Inflammatory macrophage treated with lipopolysaccharide for 4 hours (primary cell): Measurements from ENCODE around the gene FBRSL1.
A peak's percentile ranks its signal among the peaks of the same experiment; 100 is the strongest.

Experiments used
- DNase-seq: peaks from one replicate; pipeline ENCODE4 v3.0.0-alpha.2; 2020

Gene FBRSL1

DNA sequence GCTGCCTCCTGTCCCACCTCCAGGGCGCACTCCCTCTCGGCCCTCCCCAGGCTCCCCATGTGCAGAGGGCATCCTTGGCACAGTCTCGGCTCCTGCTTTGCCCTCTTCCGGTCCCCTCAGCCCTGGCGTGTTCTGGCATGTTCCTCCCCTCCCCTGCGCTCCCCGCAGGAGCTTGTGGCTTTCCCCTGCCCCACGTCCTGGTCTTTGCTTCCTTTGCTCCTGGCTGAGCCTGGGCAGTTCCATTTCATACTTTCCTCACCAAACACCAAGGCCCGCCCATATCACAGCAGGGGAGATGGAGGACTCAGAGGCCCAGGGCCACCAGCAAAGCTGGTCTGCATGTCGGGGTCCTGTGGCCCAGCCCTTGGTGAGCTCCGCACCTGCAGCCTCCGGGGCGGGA, 56.0 kb downstream of the FBRSL1 start:
- DNase-seq = no peak

DNA sequence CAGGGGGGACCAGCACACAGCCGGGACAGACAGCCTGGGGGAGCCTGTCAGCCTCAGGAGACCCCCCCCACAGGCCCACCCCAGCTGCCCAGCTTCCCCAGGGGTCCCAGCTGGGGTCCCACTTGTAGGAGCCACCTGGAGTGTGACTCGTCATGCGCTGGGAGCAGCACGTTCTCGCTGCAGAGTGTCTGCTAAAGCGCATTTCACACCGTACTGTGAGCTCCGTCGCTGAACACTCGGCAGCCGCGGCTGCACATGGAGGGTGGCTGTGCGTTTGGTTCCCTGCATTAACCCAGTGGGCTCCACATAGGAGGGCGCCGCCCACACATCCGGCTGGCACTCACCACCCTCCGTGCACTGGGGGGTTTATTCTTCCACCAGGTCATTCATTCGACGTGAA, 56.7 kb downstream of the FBRSL1 start:
- no peak for DNase-seq

DNA sequence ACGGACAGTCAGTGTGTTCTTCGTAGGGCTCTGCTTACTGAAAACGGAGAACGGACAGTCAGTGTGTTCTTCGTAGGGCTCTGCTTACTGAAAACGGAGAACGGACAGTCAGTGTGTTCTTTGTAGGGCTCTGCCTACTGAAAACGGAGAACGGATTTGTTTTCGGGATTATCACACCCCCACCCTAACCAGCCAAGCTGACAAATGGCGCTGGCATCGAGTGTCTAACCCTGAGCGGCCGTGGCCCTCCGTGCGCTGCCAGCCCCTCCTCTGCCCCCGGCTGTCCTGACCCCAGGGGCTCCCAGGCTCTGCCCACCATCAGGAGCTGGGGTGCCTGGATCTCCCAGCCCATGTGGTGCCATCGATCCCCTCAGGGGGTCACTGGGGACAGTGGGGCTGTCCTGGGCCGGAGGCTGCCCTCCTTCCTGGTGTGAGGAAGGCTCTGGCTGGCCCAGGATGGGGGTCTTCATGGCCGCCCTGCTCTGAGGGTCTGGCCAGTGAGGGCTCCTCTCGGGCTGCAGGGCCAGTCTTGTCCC, 57.3 kb downstream of the FBRSL1 start:
- no peak for DNase-seq

DNA sequence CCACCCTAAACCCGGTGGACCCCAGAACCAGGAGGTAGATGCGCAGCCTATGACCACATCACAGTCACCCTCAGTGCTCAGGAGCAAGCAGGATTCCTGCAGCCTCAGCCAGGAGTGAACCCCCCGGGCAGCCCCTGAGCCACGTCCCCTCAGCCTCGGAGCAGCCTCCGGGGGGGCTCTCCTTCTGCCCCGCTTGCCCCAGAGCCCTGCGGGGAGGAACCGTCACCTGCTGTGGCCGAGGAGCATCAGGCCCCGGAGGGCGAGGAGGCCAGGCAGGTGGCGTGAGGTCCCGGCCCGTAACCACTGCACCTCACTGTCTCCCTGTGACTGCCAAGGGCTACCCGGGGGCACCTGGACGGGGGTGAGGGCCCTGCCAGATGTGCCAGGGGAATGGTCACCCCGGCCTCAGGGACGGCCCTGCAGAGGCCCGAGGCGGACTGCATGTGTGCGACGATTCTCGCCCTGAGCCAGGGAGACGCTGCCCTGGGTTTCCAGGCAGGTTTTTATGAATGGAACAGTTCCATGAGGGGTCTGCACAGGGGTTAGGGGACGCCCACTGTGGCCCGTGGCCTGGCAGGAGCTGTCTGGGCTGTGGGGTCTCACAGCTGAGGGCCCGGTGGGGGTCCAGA, 58.6 kb downstream of the FBRSL1 start:
- DNase-seq = no peak

DNA sequence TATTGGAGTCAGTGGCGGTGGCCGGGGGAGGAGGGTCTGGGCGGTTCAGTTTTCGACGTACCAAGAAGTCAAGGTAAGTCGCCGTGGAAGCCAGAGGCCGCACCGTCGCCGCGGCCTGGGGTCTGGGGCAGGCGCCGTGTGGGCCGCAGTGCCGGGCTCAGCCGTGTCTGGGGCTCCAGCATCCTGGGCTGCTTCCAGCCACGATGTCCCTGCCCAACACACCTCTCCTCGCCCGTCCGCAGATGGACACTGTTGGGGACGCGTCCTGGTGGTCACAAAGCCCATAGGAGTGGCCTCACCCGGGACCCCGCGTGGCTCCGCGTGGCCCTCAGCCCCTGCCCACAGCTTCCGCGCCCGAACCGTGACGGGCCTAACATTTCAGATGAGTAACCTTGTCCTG, 59.1 kb downstream of the FBRSL1 start:
- no peak for DNase-seq

DNA sequence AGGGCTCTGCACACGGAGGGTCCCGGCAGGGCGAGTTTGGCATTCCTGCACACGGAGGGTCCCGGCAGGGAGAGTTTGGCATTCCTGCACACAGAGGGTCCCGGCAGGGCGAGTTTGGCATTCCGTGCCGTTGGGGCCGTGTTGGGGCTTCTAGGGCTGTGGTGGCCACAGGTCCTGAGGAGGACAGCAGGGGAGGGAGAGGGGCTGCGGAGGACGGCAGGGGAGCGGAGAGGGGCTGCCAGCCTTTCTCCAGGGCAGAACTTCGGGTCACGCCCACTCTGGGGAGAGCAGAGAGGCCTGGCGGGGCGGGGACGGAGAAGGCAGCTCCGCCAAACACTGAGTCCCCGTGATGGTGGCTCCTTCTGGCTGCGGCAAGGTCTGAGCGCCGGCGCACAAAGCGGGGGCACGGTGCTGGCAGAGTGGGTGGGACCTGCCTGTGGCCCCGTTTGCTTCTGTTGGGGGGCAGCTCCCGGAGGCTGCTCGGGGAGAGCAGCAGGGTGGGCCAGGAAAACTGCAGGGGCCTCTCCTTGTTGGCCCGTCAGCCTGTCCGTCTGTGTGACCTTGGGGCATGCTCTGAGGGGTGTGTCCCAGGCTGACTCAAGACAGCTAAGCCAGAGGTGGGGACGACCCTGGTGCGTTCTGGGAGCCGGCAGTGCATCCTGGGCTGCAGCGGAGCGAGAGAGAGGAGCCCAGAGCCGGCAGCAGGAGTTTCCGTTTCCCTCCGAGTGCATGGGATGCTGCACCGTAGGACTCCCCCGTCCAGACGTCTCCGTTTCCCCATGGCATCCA, 60.3 kb downstream of the FBRSL1 start:
- no peak for DNase-seq

DNA sequence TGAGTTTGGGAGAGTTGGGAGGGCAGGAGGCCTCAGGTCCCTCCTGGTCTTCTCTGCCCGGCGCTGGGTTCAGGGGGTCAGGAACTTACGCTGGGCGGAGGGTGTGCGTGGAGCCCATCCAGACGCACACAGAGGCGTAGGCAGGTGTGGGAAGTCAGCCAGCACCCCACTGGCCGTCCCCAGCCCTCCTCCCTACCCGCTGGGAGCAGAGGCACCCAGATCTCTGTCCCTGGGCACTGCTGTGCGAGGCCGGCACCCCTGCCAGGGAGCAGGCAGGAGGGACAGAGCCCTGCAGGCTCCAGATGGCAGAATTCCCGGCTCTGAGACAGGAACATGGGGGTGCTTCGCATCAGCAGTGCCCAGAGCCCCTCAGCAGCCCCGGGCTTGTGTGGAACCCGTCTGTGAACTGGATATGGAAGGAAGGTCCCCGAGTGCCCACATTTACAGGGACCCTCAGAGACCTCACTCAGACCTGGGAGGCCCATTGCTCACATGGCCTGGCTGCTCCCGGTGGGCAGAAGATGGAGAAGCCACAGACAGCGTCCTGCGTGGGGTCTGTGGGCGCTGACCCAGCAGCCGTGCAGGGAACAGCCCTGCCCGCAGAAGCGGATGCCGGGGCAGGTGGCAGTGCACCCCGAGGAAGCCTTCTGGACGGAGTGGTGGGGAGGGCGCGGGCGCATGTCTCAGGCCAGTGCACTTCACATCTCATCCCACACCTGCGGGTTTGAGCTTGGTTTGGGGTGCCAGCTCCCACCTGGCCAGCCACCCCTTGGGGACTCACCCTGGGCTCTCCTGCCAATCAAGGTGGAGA, 61.1 kb downstream of the FBRSL1 start:
- DNase-seq = no peak

DNA sequence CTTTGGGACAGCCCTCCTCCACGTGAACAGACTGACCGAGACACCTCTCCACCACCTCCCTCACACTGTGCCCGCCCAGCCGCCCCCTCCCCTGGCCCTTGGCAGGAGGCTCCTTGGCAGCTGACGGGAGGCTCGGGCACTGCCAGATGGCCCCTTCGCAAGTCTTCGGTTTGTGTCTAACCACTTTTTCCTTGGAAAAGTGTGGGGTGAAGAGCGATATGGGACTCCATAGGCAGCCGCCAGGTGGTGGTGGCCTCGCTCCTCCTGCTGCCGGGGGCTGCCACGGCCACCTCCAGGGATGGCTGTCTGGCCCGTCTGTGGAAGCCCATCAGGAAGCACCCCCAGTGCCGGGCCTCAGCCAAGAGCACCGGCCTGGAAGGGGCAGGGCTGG, 61.7 kb downstream of the FBRSL1 start:
- no peak for DNase-seq

DNA sequence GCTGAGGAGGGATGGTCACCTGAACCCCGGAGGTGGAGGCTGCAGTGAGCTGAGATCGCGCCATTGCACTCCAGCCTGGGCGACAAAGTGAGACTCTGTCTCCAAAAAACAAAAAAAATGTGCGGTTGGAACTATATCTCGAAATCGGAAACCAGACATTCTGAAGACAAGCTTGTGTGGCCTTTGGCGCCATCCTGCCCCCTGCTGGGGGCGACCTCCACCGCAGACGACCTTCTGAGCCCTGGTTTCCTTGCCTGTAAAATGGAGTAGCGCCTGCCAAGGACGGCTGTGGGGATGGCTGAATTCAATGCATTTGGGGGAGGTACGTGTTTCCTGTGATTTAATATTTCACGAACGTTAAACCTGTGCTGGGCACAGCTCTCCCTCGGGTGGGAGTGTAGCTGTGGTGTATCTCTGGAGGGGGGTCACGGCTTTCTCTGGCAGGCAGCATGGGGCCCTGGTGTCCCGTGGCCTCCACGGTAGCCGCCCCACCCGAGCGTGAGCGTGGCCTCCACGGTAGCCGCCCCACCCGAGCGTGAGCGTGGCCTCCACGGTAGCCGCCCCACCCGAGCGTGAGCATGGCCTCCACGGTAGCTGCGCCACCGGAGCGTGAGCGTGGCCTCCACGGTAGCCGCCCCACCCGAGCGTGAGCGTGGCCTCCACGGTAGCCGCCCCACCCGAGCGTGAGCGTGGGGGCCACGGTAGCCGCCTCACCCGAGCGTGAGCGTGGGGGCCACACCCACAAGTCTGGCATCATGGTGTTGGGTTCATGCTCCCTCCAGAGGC, 65.1 kb downstream of the FBRSL1 start:
- no peak for DNase-seq

DNA sequence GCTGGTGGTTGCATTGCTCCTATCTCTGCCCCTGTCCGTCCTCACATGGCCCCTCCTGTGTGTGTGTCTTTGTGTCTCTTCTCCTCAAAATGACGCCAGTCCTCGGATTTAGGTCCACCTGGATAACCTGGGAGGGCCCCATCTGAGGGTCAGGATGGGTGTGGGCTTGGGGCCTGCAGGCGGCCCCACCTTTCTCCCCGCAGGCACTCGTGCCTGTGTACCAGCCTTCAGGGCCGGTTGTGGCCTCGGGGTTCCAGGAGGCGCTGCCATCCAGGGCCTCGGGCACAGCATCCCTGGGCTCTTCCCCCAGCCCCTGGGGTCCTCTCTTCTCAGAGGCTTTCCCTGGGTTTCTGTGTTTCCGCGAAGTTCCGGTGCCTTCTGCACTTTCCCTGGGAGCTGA, 65.7 kb downstream of the FBRSL1 start:
- no peak for DNase-seq

DNA sequence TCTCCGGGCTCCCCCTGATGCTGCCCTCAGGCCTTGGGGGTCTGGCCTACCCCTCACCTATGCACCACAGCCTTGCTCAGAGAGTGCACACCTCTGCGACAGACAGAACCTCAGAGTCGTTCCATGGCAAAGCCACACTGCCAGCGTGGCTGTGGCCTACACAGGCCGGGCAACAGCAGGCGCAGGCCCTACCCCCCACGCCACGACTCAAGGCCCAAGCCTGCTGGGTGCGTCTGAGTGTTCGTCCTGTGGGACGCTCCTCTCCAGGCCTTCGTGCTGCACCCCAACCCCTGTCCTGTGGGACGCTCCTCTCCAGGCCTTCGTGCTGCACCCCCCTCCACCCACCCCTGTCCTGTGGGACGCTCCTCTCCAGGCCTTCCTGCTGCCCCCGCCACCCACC, 66.3 kb downstream of the FBRSL1 start:
- DNase-seq = no peak

DNA sequence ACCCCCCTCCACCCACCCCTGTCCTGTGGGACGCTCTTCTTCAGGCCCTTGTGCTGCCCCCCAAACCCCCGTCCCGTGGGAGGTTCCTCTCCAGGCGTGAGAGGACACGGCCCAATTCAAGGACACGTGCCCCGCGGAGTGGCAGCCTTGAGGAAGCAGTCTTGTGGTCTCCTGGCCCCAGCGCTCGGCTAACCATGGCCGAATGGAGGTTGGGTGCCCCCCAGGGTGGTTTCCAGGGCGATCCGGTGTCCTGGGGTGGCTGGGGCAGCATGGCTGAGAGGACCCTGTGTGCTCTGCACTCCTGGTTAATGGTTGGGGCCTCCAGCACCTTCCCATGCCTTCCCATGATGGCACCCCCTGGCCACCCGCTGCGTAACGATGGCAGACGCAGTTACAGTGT, 66.8 kb downstream of the FBRSL1 start:
- no peak for DNase-seq

DNA sequence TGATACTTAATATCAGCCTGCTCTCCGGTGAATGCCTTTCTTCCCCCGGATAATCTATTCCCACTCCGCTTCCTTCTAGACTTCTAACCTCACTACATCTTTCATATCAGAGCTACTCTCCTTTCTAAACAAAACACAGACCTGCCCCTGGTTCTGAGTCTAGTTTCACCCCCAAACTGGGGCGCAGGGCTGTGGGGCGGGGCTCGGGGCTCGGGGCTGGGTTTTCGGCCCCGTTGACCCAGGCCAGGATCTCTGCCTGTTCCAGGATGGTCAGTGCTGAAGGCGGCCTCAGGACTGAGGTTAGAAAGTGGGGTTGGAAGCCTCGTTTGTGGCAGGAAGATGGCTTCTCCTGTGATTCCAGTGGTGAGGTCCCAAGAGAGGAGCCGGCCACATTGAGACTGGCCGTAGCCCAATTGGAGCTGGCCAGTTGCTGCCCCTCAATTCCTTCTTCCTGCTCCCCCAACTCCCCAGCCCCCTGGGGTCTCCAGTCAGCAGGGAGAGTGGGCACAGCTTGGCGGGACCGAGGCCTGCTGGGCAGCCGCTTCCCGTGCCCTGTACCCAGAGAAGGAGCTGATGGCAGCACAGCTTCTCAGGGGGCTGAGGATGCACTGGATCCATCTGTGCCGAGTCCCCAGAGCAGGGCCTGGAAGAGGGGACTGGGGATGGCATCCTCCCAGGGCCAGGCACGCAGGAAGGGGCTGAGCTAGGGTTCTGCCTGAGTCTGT, 67.5 kb downstream of the FBRSL1 start:
- no peak for DNase-seq

DNA sequence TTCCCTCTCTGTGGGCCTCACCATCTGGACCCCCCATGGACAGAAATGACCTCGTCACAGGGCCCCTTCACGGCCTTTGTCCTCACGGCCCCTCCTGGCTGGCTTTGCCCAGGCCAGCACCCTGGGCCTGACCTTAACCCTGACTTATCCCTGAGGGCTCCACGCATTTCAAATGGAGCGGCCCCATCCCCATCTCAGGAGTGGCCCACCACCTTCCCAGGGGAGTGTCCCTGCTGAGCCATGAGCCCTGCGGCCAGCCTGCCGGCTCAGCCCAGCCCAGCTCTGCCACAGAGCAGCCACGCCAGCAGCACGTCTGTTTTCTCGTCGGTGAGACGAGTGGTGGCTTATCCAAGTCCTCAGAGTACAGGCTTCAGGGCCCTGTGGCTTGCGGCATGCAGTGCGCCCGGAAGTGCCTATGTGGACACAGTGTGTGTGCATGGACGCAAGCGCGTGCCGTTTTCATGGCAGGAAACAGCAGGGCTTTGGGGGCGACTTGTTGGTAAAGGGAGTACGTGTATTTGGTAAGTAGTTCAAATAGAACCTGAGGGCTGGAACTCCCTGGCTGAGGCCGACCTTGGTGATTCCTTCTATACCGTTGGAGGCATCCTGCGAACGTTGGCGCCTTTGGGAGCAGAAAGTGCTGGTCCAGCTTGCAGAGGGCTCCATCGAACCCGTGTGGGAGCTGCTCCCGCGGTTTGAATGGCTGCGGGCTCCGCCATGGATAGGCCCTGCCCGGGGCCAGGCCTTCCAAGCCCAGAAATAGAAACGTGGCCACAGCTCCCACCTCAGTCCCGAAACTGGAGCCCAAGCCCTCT, 68.3 kb downstream of the FBRSL1 start:
- no peak for DNase-seq

DNA sequence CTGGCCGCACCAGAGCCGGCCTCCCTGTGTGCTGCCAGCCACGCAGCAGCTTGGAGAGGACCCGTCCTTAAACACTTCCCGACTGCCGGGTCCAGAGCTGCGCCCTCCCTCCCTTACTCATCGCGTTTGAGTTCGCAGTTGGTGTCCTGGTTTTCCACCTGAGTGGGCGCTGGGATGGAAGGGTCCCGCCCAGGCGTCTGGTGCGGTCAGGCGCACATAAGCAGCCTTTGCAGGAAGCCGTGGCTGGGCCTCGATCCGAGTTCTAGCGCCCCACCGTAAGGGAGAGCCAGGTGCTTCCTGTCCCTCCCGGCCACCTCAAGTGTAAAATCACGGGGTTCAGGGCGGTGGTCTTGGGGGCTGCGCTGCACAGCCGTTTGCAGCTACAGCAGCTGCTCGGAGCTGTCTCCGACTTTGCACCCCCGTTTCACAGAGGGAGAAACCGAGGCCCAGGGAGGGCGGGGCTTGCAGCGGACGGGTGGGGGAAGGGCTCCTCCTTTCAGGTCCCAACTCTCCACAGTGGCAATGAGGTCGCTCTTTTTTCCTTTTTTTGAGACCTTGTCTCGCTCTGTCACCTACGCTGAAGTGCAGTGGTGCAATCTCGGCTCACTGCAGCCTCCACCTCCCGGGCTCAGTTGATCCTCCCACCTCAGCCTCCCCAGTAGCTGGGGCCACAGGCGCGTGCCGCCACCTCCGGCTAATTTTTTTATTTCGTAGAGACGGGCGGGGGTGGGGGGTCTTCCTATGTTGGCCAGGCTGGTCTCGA, 69.1 kb downstream of the FBRSL1 start:
- no peak for DNase-seq

DNA sequence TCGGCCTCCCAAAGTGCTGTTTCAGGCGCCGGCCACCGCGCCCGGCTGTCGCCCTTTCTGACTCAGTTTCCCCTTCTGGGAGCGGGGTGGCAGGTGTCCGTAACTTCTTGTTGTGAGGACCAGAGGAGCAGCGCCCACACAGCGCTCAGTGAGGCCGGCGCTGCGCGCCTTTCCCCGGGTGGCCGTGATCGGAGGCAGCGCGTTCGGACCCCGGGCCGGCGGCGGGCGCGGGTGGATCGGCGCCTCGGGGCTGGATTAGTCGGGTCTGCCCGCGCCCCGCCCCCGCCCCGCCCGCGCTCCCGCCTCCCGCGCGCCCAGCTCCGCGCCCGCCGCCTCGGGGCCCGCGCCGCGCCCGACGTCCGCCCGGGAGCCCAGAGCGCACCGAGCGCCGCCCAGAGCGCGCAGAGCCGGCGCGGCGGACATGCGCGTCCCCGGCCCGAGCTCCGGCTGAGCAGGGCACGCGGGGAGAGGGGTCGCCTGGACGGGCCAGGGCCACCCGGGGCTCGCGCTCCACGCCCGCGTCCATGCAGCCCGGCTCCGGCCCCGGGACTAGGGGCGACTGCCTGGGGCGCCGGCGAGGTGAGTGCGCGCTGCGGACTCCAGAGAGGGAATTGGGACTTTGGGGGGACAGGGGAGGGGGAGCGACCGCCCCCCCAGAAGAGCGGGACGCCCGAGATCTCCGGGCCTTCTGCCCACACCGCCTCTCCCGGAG, 69.9 kb downstream of the FBRSL1 start:
- DNase-seq = no peak

DNA sequence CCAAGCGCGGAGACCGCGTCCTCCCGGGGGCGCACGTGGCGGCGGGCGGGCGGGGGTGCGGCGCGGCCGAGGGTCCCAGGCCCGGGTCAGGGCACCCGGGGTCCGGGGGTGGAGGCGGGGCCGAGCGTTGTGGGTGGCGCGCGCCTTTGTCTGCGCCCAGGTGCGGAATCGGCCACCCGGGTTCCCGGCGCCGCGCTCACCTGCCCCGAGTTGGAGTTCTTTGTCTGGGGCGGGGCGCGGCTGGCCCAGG, 70.3 kb downstream of the FBRSL1 start:
- no peak for DNase-seq

DNA sequence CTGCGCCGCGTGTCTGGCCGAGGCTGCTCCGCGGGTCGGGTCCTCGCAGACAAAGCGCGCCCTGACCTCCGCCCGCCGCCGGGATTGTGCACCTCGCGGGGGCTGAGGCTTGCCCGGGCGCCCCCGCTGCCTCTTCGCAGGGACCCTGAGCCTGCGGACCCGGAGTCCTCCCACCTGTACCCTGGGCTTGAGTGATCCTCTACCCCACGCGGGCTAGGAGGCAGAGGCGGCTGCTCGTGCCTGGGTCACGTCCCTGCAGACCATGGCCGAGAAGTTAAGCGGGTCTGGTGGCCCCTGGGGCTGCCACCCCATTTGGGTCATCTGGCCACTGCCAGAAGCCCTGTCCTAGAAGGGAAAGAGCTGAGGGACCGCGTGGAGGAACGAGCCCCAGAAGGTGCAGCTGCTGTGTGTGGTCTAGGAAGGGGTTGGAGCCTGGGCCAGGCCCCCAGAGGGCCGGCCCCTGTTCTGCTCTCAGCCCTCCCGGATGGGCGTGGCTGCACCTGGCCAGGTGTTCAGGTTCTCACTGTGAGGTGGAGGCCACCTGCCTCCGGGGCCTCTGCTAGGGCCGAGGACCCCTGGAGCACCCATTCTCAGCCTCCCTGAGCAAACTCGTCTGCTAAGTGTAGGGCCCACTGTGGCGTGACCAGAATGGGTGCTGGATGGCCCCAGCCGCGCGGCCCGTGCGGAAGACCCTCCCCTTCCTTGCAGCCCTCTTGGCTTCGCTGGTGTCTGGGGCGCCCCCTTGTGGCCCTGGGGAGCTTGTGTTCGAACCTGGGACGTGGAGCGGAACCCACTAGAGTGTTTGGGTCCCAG, 70.9 kb downstream of the FBRSL1 start:
- peak; percentile 36 for DNase-seq
